ENCODE results near the gene ZFAND3. TPM values are rescaled to one million over a fixed set of nuclear protein-coding genes. Genes with fewer than 3 reads are reported as not detected.
A peak's percentile ranks its signal among the peaks of the same experiment; 100 is the strongest.

Gene ZFAND3
- total RNA-seq, 2 donors from 2014 or later = 26.1 to 32.0 TPM

DNA sequence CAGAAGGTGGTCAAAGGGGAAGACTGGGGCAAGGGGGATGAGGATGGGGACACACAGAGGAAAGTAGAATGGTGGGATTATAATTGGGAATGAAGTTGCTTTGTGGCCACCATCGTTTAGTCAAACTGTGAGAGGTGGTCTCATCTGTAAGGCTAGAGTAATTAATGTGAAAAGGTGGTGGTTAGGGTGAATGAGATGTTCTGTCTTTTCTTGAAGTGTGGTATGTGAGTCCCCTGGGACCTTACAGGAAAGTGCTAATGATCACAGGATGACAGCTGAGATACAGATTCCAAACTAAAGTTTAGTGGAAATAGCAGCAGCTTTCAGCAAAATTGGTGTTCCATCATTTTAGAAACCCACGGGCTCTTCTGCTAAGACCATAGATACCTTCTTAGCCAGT is 10.7 kb downstream of the ZFAND3 start:
- H3K4me3 Mint-ChIP-seq = no peak overlapping the region
- peaks cover 27% of the 10 kb centered on the region for H3K4me1 Mint-ChIP-seq
- H3K36me3 Mint-ChIP-seq (ENCODE audit: low read depth) = peaks cover 23% of the 10 kb centered on the region
- no peaks in the 10 kb centered on the region for H3K27me3 Mint-ChIP-seq
- no peak for ATAC-seq (replicated peaks)
- peak overlapping the region; percentile 15 for H3K27ac Mint-ChIP-seq
- H3K9me3 Mint-ChIP-seq = peaks cover 4% of the 10 kb centered on the region

DNA sequence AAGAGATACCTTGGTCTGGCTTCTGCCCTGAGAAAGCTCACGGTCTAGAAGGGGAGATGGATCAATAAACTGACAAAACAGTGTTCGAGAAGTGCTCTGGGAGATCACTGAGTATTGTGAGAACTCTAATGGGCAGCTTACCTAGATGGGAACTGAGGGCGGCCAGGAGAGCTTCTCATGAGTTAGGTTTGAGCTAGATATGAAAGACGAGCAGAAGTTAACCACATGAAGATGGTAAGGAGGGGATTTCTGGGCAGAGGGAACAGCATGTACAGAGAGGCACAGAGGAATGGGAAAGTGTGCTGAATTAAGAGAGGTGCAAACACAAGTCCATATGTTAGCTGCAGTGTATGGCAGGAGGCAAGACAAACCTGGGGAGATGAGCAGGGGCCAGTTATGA is 11.9 kb downstream of the ZFAND3 start:
- ATAC-seq (replicated peaks) = no peak
- Mint-ChIP-seq H3K4me3 (no peak overlapping the region), H3K36me3 (ENCODE audit: low read depth) (peaks cover 30% of the 10 kb centered on the region), H3K27ac (peak overlapping the region; percentile 11), H3K9me3 (peaks cover 4% of the 10 kb centered on the region), H3K27me3 (no peaks in the 10 kb centered on the region), H3K4me1 (peaks cover 37% of the 10 kb centered on the region)

DNA sequence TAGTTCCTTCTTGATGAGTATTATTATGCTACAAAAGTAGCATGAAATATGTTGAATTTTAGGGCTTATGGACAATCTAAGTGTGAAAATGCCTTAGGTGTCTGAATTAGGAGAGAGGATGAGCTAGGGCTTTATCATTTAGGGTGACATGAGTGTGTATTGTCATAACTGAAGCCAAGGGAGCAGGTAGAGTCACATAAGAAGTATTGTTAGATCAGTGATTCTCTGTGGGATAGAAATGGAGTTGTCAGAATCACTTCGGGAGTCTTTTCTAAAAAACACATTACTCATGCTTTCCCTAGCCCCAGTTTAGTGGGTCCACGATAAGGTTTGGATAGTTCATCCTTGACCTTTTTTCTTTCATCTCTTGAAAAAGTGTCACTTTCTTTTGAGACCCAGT is 16.4 kb downstream of the ZFAND3 start:
- Mint-ChIP-seq H3K27ac (peak overlapping the region; percentile 66), H3K36me3 (ENCODE audit: low read depth) (peaks cover 61% of the 10 kb centered on the region), H3K4me3 (peak overlapping the region; percentile 5), H3K9me3 (peaks cover 4% of the 10 kb centered on the region), H3K27me3 (no peaks in the 10 kb centered on the region), H3K4me1 (peaks cover 37% of the 10 kb centered on the region)
- ATAC-seq (replicated peaks) = peak; percentile 93

DNA sequence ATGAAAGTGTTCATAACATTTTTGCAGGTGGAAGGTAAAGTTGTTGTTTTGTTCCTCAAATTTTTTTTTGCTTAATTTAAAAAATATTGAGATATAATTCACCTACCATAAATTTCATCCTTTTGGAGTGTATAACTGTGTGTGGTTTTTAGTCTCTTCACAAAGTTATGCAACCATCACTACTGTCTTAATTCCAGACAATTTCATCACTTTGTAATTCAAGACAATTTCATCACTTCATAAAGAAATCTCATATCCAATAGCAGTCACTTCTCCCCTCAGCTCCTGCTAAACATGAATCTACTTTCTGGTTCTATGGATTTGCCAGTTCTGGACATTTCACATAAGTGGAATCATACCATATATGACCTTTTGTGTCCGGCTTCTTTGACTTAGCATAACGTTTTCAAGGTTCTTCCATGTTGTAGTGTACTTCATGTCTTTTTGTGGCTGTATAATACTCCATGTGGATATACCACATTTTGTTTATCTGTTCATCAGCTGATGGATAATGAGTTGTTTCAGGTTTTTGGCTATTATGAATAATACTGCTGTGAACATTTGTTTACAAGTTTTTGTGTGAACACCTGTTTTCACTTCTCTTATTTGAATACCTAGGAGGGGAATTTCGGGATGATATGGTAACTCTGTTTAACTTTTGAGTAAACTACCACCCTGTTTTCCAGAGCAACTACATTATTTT is 18.8 kb downstream of the ZFAND3 start:
- no peak for ATAC-seq (replicated peaks)
- peak overlapping the region; percentile 30 for H3K27ac Mint-ChIP-seq
- peaks cover 28% of the 10 kb centered on the region for H3K4me1 Mint-ChIP-seq
- H3K36me3 Mint-ChIP-seq (ENCODE audit: low read depth) = peaks cover 48% of the 10 kb centered on the region
- no peaks in the 10 kb centered on the region for H3K27me3 Mint-ChIP-seq
- H3K9me3 Mint-ChIP-seq = peaks cover 4% of the 10 kb centered on the region
- H3K4me3 Mint-ChIP-seq = no peak overlapping the region

DNA sequence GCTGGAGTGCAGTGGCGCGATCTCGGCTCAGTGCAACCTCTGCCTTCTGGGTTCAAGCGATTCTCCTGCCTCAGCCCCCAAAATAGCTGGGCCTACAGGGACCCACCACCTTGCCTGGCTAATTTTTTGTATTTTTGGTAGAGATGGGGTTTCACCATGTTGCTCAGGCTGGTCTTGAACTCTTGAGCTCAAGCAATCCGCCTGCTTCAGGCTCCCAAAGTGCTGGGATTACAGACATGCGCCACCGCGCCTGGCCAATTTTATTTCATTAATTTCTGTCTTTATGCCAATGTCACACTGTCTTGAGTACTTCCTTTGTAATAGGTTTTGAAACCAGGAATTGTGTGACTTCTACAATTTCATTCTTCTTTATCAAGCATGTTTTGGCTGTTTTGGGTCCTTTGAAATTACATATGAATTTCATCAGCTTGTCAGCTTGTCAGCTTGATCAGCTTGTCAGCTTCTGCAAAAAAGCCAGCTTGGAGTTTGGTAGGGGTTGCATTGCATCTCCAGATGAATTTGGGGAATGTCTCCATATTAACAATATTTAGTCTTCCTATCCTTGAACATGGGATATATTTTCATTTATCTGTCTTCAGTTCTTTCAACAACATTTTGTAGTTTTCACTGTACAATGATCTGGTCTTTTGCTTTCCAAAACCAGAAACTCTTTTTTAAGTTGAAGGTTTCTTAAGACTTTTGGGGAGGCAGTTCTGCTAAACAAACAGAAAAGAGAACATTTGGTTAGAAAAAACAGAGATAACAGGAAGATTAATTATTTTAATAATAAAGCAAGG is 20.8 kb downstream of the ZFAND3 start:
- H3K4me1 Mint-ChIP-seq = peaks cover 28% of the 10 kb centered on the region
- H3K36me3 Mint-ChIP-seq (ENCODE audit: low read depth) = peaks cover 38% of the 10 kb centered on the region
- no peak overlapping the region for H3K4me3 Mint-ChIP-seq
- no peak overlapping the region for H3K27ac Mint-ChIP-seq
- H3K9me3 Mint-ChIP-seq = no peaks in the 10 kb centered on the region
- ATAC-seq (replicated peaks) = no peak
- H3K27me3 Mint-ChIP-seq = no peaks in the 10 kb centered on the region

DNA sequence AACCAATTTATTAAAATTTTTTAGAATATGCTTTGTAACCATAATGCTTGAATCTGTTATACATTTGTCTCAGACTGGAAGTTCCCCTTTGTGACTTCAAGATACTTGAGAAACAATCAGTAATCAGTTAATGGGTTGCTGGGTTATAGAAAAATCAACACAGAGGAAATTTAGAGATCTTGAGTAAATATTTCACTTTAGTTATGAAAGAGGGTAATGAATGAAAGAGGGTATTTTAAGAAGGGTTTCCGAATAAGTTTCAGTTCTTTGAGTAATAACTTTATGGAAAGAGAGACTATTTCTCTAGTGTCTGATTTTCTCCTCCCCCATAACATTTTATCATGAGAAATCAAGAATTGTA is 21.4 kb downstream of the ZFAND3 start:
- H3K4me3 Mint-ChIP-seq = no peak overlapping the region
- no peaks in the 10 kb centered on the region for H3K27me3 Mint-ChIP-seq
- ATAC-seq (replicated peaks) = peak; percentile 38
- H3K27ac Mint-ChIP-seq = peak overlapping the region; percentile 59
- H3K4me1 Mint-ChIP-seq = peaks cover 24% of the 10 kb centered on the region
- peaks cover 35% of the 10 kb centered on the region for H3K36me3 Mint-ChIP-seq (ENCODE audit: low read depth)
- H3K9me3 Mint-ChIP-seq = no peaks in the 10 kb centered on the region

DNA sequence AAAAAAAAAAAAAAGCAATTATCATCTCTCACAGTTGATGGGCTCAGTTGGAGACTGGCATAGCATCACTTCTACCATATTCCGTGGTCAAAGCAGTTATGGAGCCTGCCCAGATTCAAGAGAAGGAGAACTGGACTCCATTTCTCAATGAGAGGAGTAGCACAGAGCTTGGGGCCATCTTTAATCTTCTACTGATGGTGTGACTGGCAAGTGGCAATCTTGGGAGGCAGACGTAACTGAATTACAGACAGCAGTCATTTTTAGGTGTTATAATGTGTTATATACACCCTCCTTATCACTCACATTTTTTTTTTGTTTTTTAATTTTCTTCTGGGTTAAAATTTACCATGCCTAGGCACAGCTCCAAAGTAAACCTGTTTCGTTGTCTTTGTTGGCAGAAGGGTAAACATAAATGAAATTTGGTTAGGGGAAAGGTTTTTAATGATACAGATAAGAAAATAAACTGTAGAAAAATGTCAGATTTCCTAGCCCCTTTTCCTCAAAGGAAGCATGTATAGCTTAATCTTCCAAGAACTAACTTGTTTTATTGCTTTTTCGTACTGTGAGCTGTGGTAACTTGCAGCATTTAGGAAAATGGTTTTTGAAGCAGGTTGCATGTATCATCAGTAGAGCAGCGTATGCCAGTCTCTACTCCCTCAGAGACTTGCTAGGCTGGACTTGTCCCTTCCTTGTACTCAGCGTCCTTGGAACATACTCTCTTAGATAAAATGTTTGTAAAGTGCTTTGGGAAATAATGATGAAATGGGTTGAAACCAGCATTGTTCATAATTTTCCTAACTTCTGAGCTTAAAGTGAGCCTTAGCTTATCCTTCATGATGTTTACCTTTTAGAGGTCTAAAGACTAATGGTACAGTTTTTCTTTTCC is 25.7 kb downstream of the ZFAND3 start:
- no peaks in the 10 kb centered on the region for H3K9me3 Mint-ChIP-seq
- H3K36me3 Mint-ChIP-seq (ENCODE audit: low read depth) = peaks cover 10% of the 10 kb centered on the region
- H3K27ac Mint-ChIP-seq = no peak overlapping the region
- no peak overlapping the region for H3K4me3 Mint-ChIP-seq
- no peaks in the 10 kb centered on the region for H3K27me3 Mint-ChIP-seq
- no peak for ATAC-seq (replicated peaks)
- H3K4me1 Mint-ChIP-seq = peaks cover 18% of the 10 kb centered on the region

DNA sequence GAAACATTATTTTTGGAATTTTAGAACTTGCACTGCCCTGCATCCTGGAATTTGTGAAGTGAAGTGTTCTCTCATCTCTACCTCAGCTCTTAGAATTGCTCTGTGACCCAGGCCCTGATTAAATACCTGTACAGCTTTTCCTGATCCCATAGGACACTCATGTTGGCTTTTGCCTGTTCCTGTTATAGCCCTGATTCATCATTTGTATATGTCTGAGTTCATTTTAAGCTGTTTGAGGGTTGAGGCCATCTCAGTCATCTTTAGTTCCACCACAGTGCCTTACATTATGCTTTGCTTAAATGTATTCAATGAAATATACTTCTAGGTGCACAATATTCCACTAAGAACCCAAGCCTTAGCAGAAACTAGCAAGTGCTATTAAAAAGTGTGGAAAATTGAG is 26.4 kb downstream of the ZFAND3 start:
- no peak for ATAC-seq (replicated peaks)
- Mint-ChIP-seq H3K36me3 (ENCODE audit: low read depth) (peaks cover 10% of the 10 kb centered on the region), H3K9me3 (no peaks in the 10 kb centered on the region), H3K4me3 (no peak overlapping the region), H3K27ac (no peak overlapping the region), H3K4me1 (peaks cover 12% of the 10 kb centered on the region), H3K27me3 (no peaks in the 10 kb centered on the region)

DNA sequence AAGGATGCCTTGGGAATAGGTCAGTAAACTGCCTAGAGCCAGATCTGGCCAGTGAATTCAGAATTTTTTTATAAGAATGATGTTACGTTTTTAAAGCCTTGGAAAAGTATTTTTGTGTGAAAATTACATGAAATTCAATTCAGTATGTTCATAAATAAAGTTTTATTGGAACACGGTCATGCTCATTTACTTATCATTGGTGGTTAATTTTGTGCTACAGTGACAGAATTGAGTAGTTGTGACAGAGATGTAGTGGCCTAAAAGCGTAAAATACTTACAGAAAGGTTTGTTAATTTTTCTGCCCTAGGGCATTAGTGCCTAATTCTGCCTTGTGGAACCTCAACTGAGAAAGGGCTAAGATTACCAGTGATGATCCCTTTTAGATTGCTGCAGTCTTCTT is 28.2 kb downstream of the ZFAND3 start:
- Mint-ChIP-seq H3K27me3 (no peaks in the 10 kb centered on the region), H3K4me3 (no peak overlapping the region), H3K27ac (no peak overlapping the region), H3K4me1 (peaks cover 15% of the 10 kb centered on the region), H3K36me3 (ENCODE audit: low read depth) (peaks cover 15% of the 10 kb centered on the region), H3K9me3 (no peaks in the 10 kb centered on the region)
- ATAC-seq (replicated peaks) = no peak

DNA sequence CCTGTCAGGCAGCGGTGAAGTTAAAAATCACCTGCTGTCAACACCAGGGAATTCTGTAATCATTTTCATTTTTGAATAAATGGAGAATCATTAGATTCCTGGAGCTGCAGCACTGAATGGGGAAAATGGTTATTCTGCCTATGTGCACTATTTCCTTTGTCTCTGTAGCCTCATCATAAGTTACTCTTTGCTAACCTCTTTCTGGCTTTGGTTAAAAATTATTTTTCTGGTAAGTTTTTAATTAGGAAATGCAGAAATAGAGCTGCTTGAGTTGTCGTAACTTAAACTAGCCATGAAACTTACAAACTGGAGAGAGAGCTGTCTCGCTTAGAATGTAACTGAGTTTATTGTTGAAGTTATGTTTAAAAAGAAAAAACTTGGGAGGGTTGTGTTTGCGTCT is 28.8 kb downstream of the ZFAND3 start:
- no peaks in the 10 kb centered on the region for H3K9me3 Mint-ChIP-seq
- ATAC-seq (replicated peaks) = no peak
- H3K36me3 Mint-ChIP-seq (ENCODE audit: low read depth) = peaks cover 21% of the 10 kb centered on the region
- H3K27me3 Mint-ChIP-seq = no peaks in the 10 kb centered on the region
- H3K4me1 Mint-ChIP-seq = peaks cover 15% of the 10 kb centered on the region
- H3K4me3 Mint-ChIP-seq = no peak overlapping the region
- H3K27ac Mint-ChIP-seq = no peak overlapping the region

DNA sequence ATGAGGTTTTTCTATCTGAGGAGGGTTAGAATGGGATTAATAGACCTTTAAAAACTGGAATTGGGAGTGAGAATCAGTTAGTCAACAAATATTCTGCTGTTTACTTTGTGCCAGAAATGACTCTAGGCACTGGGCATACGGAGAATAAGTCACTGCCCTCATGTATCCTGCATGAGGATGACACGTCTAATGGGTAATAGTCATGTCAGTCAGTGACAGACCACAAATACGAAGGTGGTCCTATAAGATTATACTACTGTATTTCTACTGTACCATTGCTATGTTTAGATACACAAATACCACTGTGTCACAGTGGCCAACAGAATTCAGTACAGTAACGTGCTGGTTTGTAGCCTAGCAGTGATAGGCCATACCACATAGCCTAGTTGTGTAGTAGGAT is 30.7 kb downstream of the ZFAND3 start:
- H3K36me3 Mint-ChIP-seq (ENCODE audit: low read depth) = peaks cover 21% of the 10 kb centered on the region
- no peak overlapping the region for H3K4me3 Mint-ChIP-seq
- H3K4me1 Mint-ChIP-seq = peaks cover 15% of the 10 kb centered on the region
- H3K27me3 Mint-ChIP-seq = no peaks in the 10 kb centered on the region
- ATAC-seq (replicated peaks) = peak; percentile 50
- H3K27ac Mint-ChIP-seq = peak overlapping the region; percentile 2
- no peaks in the 10 kb centered on the region for H3K9me3 Mint-ChIP-seq

DNA sequence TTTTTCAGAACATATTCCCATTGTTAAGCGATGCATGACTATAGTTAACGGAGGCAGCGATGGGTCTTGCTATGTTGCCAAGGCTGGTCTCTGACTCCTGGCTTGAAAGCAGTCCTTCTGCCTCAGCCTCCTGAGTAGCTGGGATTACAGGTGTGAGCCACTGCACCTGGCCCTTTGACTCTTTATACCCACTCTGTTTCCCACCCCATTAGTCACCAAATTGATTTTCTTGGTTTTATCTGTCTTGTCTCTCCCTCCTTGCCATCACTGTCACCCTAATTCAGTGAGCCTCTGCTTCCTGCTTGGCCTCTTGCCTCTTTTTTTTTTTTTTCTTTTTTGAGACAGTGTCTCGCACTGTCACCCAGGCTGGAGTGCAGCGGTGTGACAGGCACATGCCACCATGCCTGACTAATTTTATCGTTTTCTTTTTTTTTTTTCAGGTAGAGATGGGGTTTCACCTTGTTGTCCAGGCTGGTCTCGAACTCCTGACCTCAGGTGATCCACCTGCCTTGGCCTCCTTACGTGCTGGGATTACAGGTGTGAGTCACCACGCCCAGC is 31.3 kb downstream of the ZFAND3 start:
- Mint-ChIP-seq H3K36me3 (ENCODE audit: low read depth) (peaks cover 21% of the 10 kb centered on the region), H3K4me1 (peaks cover 19% of the 10 kb centered on the region), H3K27ac (no peak overlapping the region), H3K9me3 (no peaks in the 10 kb centered on the region), H3K27me3 (no peaks in the 10 kb centered on the region), H3K4me3 (no peak overlapping the region)
- ATAC-seq (replicated peaks) = no peak

DNA sequence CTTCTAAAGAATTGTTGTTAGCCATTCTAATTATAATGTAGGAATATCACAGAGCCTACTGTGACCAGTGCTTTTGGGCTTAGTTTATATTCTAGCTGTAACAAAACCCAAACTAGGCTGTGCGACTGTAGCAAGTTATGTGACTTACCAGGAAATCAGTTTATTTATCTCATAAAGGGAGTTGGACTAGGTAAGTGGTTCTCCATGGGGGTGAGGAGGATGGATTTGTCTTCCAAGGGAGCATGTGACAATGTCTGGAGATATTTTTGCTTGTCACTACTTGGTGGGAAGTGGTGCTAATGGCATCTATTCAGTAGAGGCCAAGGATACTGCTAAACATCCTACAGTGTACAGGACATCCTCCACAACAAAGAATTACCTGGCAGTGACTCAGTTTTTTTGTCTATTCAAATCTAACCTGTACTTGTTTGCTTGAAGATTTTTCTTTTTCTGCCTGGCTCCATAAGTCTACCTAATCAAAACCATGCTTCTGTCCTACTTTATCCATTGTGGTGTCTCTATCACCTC is 32.5 kb downstream of the ZFAND3 start:
- H3K36me3 Mint-ChIP-seq (ENCODE audit: low read depth) = peaks cover 21% of the 10 kb centered on the region
- H3K4me1 Mint-ChIP-seq = peaks cover 23% of the 10 kb centered on the region
- no peaks in the 10 kb centered on the region for H3K27me3 Mint-ChIP-seq
- ATAC-seq (replicated peaks) = peak; percentile 26
- H3K4me3 Mint-ChIP-seq = no peak overlapping the region
- no peak overlapping the region for H3K27ac Mint-ChIP-seq
- H3K9me3 Mint-ChIP-seq = no peaks in the 10 kb centered on the region

DNA sequence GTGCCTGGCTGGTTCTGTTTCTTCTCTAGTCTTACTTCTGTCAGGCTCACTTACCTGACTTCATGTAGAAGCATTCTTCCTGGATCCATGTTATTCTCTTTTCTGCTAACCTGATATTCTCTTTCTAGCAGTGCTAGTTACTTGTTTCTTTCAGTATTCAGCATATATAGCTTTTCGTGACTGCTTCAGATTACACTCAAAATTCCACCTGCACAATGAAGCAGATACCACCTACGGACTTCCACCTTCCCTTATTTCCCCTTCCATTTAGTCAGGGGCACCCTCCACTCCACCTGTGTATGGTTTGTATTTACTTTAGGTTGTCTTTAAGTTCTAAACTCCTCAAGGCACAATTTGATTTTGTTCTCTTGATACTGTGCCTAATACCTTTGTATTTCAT is 36.8 kb downstream of the ZFAND3 start:
- no peaks in the 10 kb centered on the region for H3K27me3 Mint-ChIP-seq
- H3K36me3 Mint-ChIP-seq (ENCODE audit: low read depth) = peaks cover 8% of the 10 kb centered on the region
- no peak overlapping the region for H3K4me3 Mint-ChIP-seq
- H3K9me3 Mint-ChIP-seq = no peaks in the 10 kb centered on the region
- ATAC-seq (replicated peaks) = no peak
- no peak overlapping the region for H3K27ac Mint-ChIP-seq
- peaks cover 33% of the 10 kb centered on the region for H3K4me1 Mint-ChIP-seq

Measured in activated T-helper 17 cell treated with anti-CD3 and anti-CD28 coated beads, Interleukin-2, amount 50 U/mL, for 72 hours (primary cell).